HEK293 (cell line): Measurements from ENCODE around the gene KRT79.

ENCODE experiments used
- CTCF ChIA-PET: fragments of 350-600 bp; formaldehyde crosslinking; extraction: SDS; loops from one replicate; lab custom pipeline; 2021; ENCODE audit warnings: antibody characterized with exemption; lab: Yijun Ruan, JAX
- POLR2A ChIA-PET: fragments of 300-600 bp; formaldehyde crosslinking; extraction: SDS; loops from one replicate; lab custom pipeline; 2020; ENCODE audit warnings: antibody characterized with exemption, inconsistent platforms; lab: Yijun Ruan, JAX
- H3K27ac ChIP-seq: fragments of 200-500 bp; sonication (Bioruptor generic); 2 replicates; pipeline ENCODE4 v1.5.1; 2014; ENCODE audit warnings: low read depth, low read length, control low read depth, inconsistent platforms; ENCODE audit errors: extremely low read depth
- H3K36me3 ChIP-seq, 2 experiments: fragments of 200-500 bp in 1 of 2; sonication (Bioruptor generic) in 1 of 2; 1 replicate in 1 of 2; 2 replicates in 1 of 2; pipeline ENCODE4 v1.5.1; 2014 to 2017; ENCODE audit warnings: inconsistent platforms in 2 of 2, low read length in 2 of 2; ENCODE audit not compliant: control insufficient read depth in 2 of 2, insufficient read depth in 1 of 2
- H3K4me1 ChIP-seq: fragments of 200-500 bp; sonication (Bioruptor generic); 2 replicates; pipeline ENCODE4 v1.5.1; 2014; ENCODE audit warnings: mild to moderate bottlenecking, low read length, inconsistent platforms; ENCODE audit not compliant: control insufficient read depth, insufficient read depth
- H3K4me3 ChIP-seq: 2 replicates; pipeline ENCODE4 v1.5.1; 2011; ENCODE audit warnings: low read depth, mild to moderate bottlenecking, control low read depth, low read length, moderate library complexity
- H3K9me3 ChIP-seq: fragments of 200-500 bp; sonication (Bioruptor generic); 2 replicates; pipeline ENCODE4 v1.5.1; 2014; ENCODE audit warnings: low read depth, low read length, inconsistent platforms; ENCODE audit not compliant: control insufficient read depth, insufficient read depth
- GLIS1 ChIP-seq: fragments of 450-650 bp; formaldehyde crosslinking; IDR thresholded peaks from 2 replicates; pipeline ENCODE4 v1.5.1; 2016; ENCODE audit warnings: missing biosample characterization, missing genetic modification characterization
- INSM2 ChIP-seq: fragments of 450-650 bp; formaldehyde crosslinking; IDR thresholded peaks from 2 replicates; pipeline ENCODE4 v1.5.1; 2016; ENCODE audit warnings: missing biosample characterization, missing genetic modification characterization
- KLF1 ChIP-seq: fragments of 450-650 bp; formaldehyde crosslinking; IDR thresholded peaks from 2 replicates; pipeline ENCODE4 v1.5.1; 2016; ENCODE audit warnings: missing biosample characterization, missing genetic modification characterization
- KLF7 ChIP-seq: fragments of 450-650 bp; formaldehyde crosslinking; IDR thresholded peaks from 2 replicates; pipeline ENCODE4 v1.5.1; 2016; ENCODE audit warnings: missing biosample characterization, missing genetic modification characterization, borderline replicate concordance
- MYNN ChIP-seq: fragments of 450-650 bp; formaldehyde crosslinking; IDR thresholded peaks from 2 replicates; pipeline ENCODE4 v1.5.1; 2016; ENCODE audit warnings: missing biosample characterization, missing genetic modification characterization, borderline replicate concordance
- PATZ1 ChIP-seq: fragments of 450-650 bp; formaldehyde crosslinking; IDR thresholded peaks from 2 replicates; pipeline ENCODE4 v1.5.1; 2016; ENCODE audit warnings: missing biosample characterization, missing genetic modification characterization
- SP3 ChIP-seq: fragments of 450-650 bp; formaldehyde crosslinking; IDR thresholded peaks from 2 replicates; pipeline ENCODE4 v1.5.1; 2016; ENCODE audit warnings: missing biosample characterization, missing genetic modification characterization
- SP7 ChIP-seq: fragments of 450-650 bp; formaldehyde crosslinking; IDR thresholded peaks from 2 replicates; pipeline ENCODE4 v1.5.1; 2016; ENCODE audit warnings: missing biosample characterization, missing genetic modification characterization
- ZBTB21 ChIP-seq: fragments of 450-650 bp; formaldehyde crosslinking; IDR thresholded peaks from 2 replicates; pipeline ENCODE4 v1.5.1; 2017; ENCODE audit warnings: missing biosample characterization, missing genetic modification characterization
- ZFHX2 ChIP-seq: fragments of 450-650 bp; formaldehyde crosslinking; conservative IDR thresholded peaks from 2 replicates; pipeline ENCODE4 v1.5.1; 2016; ENCODE audit warnings: missing biosample characterization, missing genetic modification characterization
- ZFP69B ChIP-seq: fragments of 450-650 bp; formaldehyde crosslinking; IDR thresholded peaks from 2 replicates; pipeline ENCODE4 v1.5.1; 2016; ENCODE audit warnings: missing biosample characterization, missing genetic modification characterization
- ZIC2 ChIP-seq: fragments of 450-650 bp; formaldehyde crosslinking; IDR thresholded peaks from 2 replicates; pipeline ENCODE4 v1.5.1; 2016; ENCODE audit warnings: missing biosample characterization, missing genetic modification characterization
- ZNF10 ChIP-seq: fragments of 450-650 bp; formaldehyde crosslinking; IDR thresholded peaks from 2 replicates; pipeline ENCODE4 v1.5.1; 2017; ENCODE audit warnings: missing biosample characterization, missing genetic modification characterization
- ZNF221 ChIP-seq: fragments of 450-650 bp; formaldehyde crosslinking; IDR thresholded peaks from 2 replicates; pipeline ENCODE4 v1.5.1; 2017; ENCODE audit warnings: missing biosample characterization, missing genetic modification characterization, borderline replicate concordance
- ZNF239 ChIP-seq: fragments of 450-650 bp; formaldehyde crosslinking; IDR thresholded peaks from 2 replicates; pipeline ENCODE4 v1.5.1; 2016; ENCODE audit warnings: missing biosample characterization, missing genetic modification characterization
- ZNF324 ChIP-seq: fragments of 450-650 bp; formaldehyde crosslinking; IDR thresholded peaks from 2 replicates; pipeline ENCODE4 v1.5.1; 2016; ENCODE audit warnings: missing biosample characterization, missing genetic modification characterization
- ZNF398 ChIP-seq: fragments of 450-650 bp; formaldehyde crosslinking; IDR thresholded peaks from 2 replicates; pipeline ENCODE4 v1.5.1; 2017; ENCODE audit warnings: missing biosample characterization, missing genetic modification characterization
- ZNF518A ChIP-seq: fragments of 450-650 bp; formaldehyde crosslinking; conservative IDR thresholded peaks from 2 replicates; pipeline ENCODE4 v1.5.1; 2016; ENCODE audit warnings: low read depth, missing biosample characterization, missing genetic modification characterization
- ZNF561 ChIP-seq: fragments of 450-650 bp; IDR thresholded peaks from 2 replicates; pipeline ENCODE4 v1.5.1; 2018; ENCODE audit warnings: missing biosample characterization, missing genetic modification characterization, borderline replicate concordance
- ZNF654 ChIP-seq: fragments of 450-650 bp; formaldehyde crosslinking; IDR thresholded peaks from 2 replicates; pipeline ENCODE4 v1.5.1; 2016; ENCODE audit warnings: low read depth, missing biosample characterization, missing genetic modification characterization

Gene KRT79

GRCh38 chr12:52871291-52872039 lies 37.4 kb upstream of the KRT79 start (continued):
- TF ChIP-seq ZFHX2 = peak; percentile 61
- TF ChIP-seq SP7 (tag by site-specific recombination) = peak; percentile 99
- TF ChIP-seq ZNF239 (tag by site-specific recombination) = no peak
- peak; percentile 98 for TF ChIP-seq KLF1 (tag by site-specific recombination)
- TF ChIP-seq PATZ1 (tag by site-specific recombination) = peak; percentile 67
- peak; percentile 11; the same call in 1 of the 2 replicates for TF ChIP-seq INSM2 (tag by site-specific recombination)
- peak; percentile 66; the same call in 1 of the 2 replicates for TF ChIP-seq ZBTB21 (tag by site-specific recombination)
- TF ChIP-seq GLIS1 (tag by site-specific recombination) = peak; percentile 98
- TF ChIP-seq ZNF561 = no peak
- peak; percentile 96 for TF ChIP-seq ZNF398
- no peak for TF ChIP-seq ZNF10 (tag by site-specific recombination)
- peak; percentile 46; the same call in 1 of the 2 replicates for TF ChIP-seq ZNF518A

- ChIA-PET CTCF (interaction anchor here (0.5 to 2.9 kb wide), 48 partner anchors 9 to 748 kb away, joined by 3 to 32 read pairs (median 4); partner anchors contain the start of genes KRT76, KRT8 and KRT84), POLR2A (no interaction called here)
- Histone ChIP-seq H3K4me1 (peaks cover 13% of the 10 kb centered on the region; the same call in 1 of the 2 replicates), H3K4me3 (no peak overlapping the region), H3K36me3 (no peaks in the 10 kb centered on the region), H3K9me3 (no peaks in the 10 kb centered on the region), H3K27ac (no peak overlapping the region)
- TF ChIP-seq ZNF561 (0 out of 2 replicates have a peak, but pooled peaks have one; percentile 47), MYNN (tag by site-specific recombination) (no peak), ZNF654 (tag by site-specific recombination) (peak; percentile 90), ZNF398 (no peak), ZNF324 (tag by site-specific recombination) (no peak), KLF7 (tag by site-specific recombination) (0 out of 2 replicates have a peak, but pooled peaks have one; percentile 49), GLIS1 (tag by site-specific recombination) (peak; percentile 22; the same call in 1 of the 2 replicates), ZFP69B (tag by site-specific recombination) (peak; percentile 54; the same call in 1 of the 2 replicates), ZNF221 (tag by site-specific recombination) (no peak), ZIC2 (tag by site-specific recombination) (peak; percentile 8; the same call in 1 of the 2 replicates), SP3 (0 out of 2 replicates have a peak, but pooled peaks have one; percentile 23)
Observed at GRCh38 chr12:52870361-52871290, 36.5 kb upstream of the KRT79 start.
